ENCODE results near the gene PTGR1.
A peak's percentile ranks its signal among the peaks of the same experiment; 100 is the strongest.

Gene PTGR1

GRCh38 chr9:111527347-111527746 lies 72.1 kb downstream of the PTGR1 start:
- no peaks in the 10 kb centered on the region for H3K27me3 ChIP-seq (ENCODE audit: control insufficient read depth, insufficient read depth, low read length)

GRCh38 chr9:111525056-111525977 lies 74.1 kb downstream of the PTGR1 start, which contains the start of gene ZNF483:
Gene ZNF483, plus strand, starts transcription at chr9:111525179. Its CDS starts 2,217 bp downstream, at chr9:111527396.
- Histone ChIP-seq H3K9me3 (ENCODE audit: control insufficient read depth, insufficient read depth, low read length) (no peaks in the 10 kb centered on the region), H3K27me3 (ENCODE audit: control insufficient read depth, insufficient read depth, low read length) (no peaks in the 10 kb centered on the region), H3K4me1 (ENCODE audit: control insufficient read depth, insufficient read depth, low read length) (peaks cover 32% of the 10 kb centered on the region), H3K36me3 (ENCODE audit: control insufficient read depth, insufficient read depth, low read length) (peaks cover 3% of the 10 kb centered on the region), H3K9ac (ENCODE audit: low read depth, low read length) (peak within 1 kb of the TSS; percentile 81), H3K4me3 (ENCODE audit: low read depth, low read length) (peak within 1 kb of the TSS; percentile 81)

More at GRCh38 chr9:111527347-111527746, 72.1 kb downstream of the PTGR1 start:
- no peaks in the 10 kb centered on the region for H3K9me3 ChIP-seq (ENCODE audit: control insufficient read depth, insufficient read depth, low read length)
- H3K9ac ChIP-seq (ENCODE audit: low read depth, low read length): peak overlapping the region; percentile 28
- no peak overlapping the region for H3K4me3 ChIP-seq (ENCODE audit: low read depth, low read length)
- peaks cover 34% of the 10 kb centered on the region for H3K4me1 ChIP-seq (ENCODE audit: control insufficient read depth, insufficient read depth, low read length)
- peaks cover 14% of the 10 kb centered on the region for H3K36me3 ChIP-seq (ENCODE audit: control insufficient read depth, insufficient read depth, low read length)

GRCh38 chr9:111524731-111525055 lies 74.8 kb downstream of the PTGR1 start:
- H3K9me3 ChIP-seq (ENCODE audit: control insufficient read depth, insufficient read depth, low read length): no peaks in the 10 kb centered on the region
- H3K27me3 ChIP-seq (ENCODE audit: control insufficient read depth, insufficient read depth, low read length): no peaks in the 10 kb centered on the region
- H3K4me3 ChIP-seq (ENCODE audit: low read depth, low read length): peak overlapping the region; percentile 81

GRCh38 chr9:111516061-111516465 lies 83.4 kb downstream of the PTGR1 start:
- peak overlapping the region; percentile 47 for H3K9ac ChIP-seq (ENCODE audit: low read depth, low read length)
- H3K4me1 ChIP-seq (ENCODE audit: control insufficient read depth, insufficient read depth, low read length): no peaks in the 10 kb centered on the region
- no peaks in the 10 kb centered on the region for H3K27me3 ChIP-seq (ENCODE audit: control insufficient read depth, insufficient read depth, low read length)
- H3K36me3 ChIP-seq (ENCODE audit: control insufficient read depth, insufficient read depth, low read length): no peaks in the 10 kb centered on the region
- H3K4me3 ChIP-seq (ENCODE audit: low read depth, low read length): no peak overlapping the region
- no peaks in the 10 kb centered on the region for H3K9me3 ChIP-seq (ENCODE audit: control insufficient read depth, insufficient read depth, low read length)

More at GRCh38 chr9:111524731-111525055, 74.8 kb downstream of the PTGR1 start:
- Histone ChIP-seq H3K36me3 (ENCODE audit: control insufficient read depth, insufficient read depth, low read length) (peaks cover 3% of the 10 kb centered on the region), H3K9ac (ENCODE audit: low read depth, low read length) (no peak overlapping the region), H3K4me1 (ENCODE audit: control insufficient read depth, insufficient read depth, low read length) (peaks cover 28% of the 10 kb centered on the region)

- Histone ChIP-seq H3K27me3 (ENCODE audit: control insufficient read depth, insufficient read depth, low read length) (no peaks in the 10 kb centered on the region), H3K4me1 (ENCODE audit: control insufficient read depth, insufficient read depth, low read length) (no peaks in the 10 kb centered on the region), H3K9me3 (ENCODE audit: control insufficient read depth, insufficient read depth, low read length) (peaks cover 4% of the 10 kb centered on the region), H3K4me3 (ENCODE audit: low read depth, low read length) (no peak overlapping the region), H3K9ac (ENCODE audit: low read depth, low read length) (no peak overlapping the region), H3K36me3 (ENCODE audit: control insufficient read depth, insufficient read depth, low read length) (no peaks in the 10 kb centered on the region)
Measured at GRCh38 chr9:111514967-111515366, 84.5 kb downstream of the PTGR1 start.
